Motor neuron (in vitro differentiated cells): ENCODE results near the gene OSBP2. TPM values are rescaled to one million over a fixed set of nuclear protein-coding genes. Genes with fewer than 3 reads are reported as not detected.
A peak's percentile ranks its signal among the peaks of the same experiment; 100 is the strongest.

Experiments
- ATAC-seq, 8 experiments: fragments of 200-7000 bp; cut with Tn5 transposase; replicated peaks in 6 of 8; 2 replicates each; pipeline ENCODE4 v1.8.0; 2021; ENCODE audit warnings: mild to moderate bottlenecking in 8 of 8, moderate library complexity in 8 of 8
- H3K27ac ChIP-seq, 2 donors: fragments of 250-450 bp; sonication (Bioruptor Pico); 2 replicates each; pipeline ENCODE4 v1.9.0; 2021; ENCODE audit warnings: antibody characterized with exemption in 2 of 2, mild to moderate bottlenecking in 2 of 2, moderate library complexity in 1 of 2
- H3K4me1 ChIP-seq, 2 donors: fragments of 250-450 bp; sonication (Bioruptor Pico); replicated peaks in 1 of 2; 2 replicates each; pipeline ENCODE4 v1.6.1; 2021; ENCODE audit warnings: antibody characterized with exemption in 2 of 2, mild to moderate bottlenecking in 2 of 2, moderate library complexity in 1 of 2
- H3K4me3 ChIP-seq, 5 donors: fragments of 250-450 bp; sonication (Bioruptor Pico); 2 replicates each; pipeline ENCODE4 v1.9.0; 2021; ENCODE audit warnings: antibody characterized with exemption in 5 of 5, mild to moderate bottlenecking in 5 of 5, moderate library complexity in 4 of 5
- WGBS, 10 experiments: fragments of 450-650 bp; shearing (Covaris generic); methylation state at CpG; one replicate each; pipeline ENCODE4 v1.0.0; 2022; 5-methylcytosine and 5-hydroxymethylcytosine counted together
- in situ Hi-C, 9 experiments: fragments of 400-800 bp; cut with MboI; loops; one replicate each; pipeline ENCODE4 v1.15.0; 2021; ENCODE audit warnings: low sequenced_read_pairs in 9 of 9, low pct_unique_long_range_greater_than_20kb in 2 of 9; ENCODE audit not compliant: unreplicated experiment in 9 of 9
- total RNA-seq, 8 experiments: library from RNA; unstranded; fragments of 300-600 nt; gene quantifications; 2 replicates each; pipeline versions ENCODE4 v1.2.3 to v1.2.4, GENCODE V29; 2022

OSBP2 gene
- total RNA-seq, 8 experiments from 2014 or later, result 0.63 to 16.6 (median 5.4) TPM

DNA sequence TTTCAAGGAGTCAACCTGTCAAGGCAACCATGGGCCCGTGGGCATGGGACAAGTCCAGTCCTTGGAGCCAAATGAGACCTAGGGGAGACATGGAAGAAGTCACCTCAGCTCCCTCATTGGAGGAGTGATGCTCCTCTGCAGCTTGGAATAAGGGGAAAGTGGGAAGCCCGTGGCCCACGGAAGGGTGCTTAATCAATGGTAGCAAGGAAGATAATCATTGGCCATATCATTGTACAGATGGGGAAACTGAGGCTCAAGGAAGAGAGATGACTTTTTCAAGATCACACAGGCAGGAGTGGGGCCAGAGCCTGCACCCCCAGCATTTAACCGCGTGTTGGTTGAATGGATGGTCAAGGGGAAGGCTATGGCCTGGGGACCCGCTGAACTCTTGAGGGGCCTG is 133.0 kb downstream of the OSBP2 start:
- in situ Hi-C loops, result no loop called here
- Histone ChIP-seq H3K4me3 (no peak overlapping the region), H3K27ac (no peak overlapping the region), H3K4me1 (no peaks in the 10 kb centered on the region)
- WGBS, 10 experiments, result 0 to 100% (median 63%) methylated on average over 1 to 5 of the region's 6 CpGs; no CpG with 5 or more reads in 3 of the 10 experiments
- ATAC-seq, result no peak

DNA sequence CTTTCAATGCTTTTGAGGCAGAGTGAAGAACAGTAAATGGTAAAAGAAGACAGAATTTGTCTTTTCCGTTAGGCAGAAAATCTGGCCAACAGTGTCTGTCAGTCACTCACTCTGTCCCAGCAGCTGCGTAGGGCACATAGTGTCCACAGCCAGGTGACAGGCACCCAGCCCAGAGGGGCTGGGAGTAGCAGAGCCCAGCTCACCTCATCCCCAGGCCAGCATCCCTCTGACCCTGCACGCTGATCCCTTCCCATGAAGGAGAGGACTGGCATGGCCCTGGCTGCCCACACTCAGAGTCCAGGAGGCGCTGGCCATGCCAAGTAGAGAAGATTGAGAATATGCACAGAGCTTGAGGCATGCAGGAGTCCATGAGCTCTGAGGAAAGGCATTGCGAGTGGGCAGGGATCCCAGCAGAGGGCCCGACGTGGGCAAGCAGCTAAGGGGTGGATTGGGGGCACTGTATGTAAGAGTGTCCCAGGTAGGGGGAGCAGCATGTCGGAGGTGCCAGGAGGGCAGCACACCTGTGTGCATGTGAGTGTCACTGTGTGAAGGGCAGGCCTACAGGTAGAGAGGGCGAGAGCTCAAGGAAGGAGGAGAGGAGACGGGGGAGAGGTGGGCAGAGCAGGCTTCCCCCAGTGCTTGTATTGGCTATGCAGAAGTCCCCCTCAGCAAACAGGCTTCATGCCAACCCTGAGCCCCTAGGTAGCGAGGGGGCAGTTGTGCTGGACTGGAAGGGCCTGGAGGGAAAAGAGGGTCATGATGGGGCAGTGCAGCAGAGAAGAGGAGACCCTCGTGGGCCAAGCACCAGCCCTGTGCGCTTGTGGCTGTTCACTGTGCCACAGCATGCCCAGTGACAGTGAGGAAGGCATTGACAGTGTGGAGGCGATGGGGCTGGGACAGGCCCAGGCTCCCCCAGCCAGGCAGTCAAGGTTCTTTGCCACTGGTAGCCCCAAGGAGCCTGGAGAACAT is 133.8 kb downstream of the OSBP2 start:
- H3K4me3 ChIP-seq, result no peak overlapping the region
- no peak overlapping the region for H3K27ac ChIP-seq
- 47 to 90% (median 80%) methylated on average over 2 to 4 of the region's 14 CpGs; no CpG with 5 or more reads in 5 of the 10 experiments for WGBS, 10 experiments
- ATAC-seq, result no peak
- in situ Hi-C loops, result no loop called here
- H3K4me1 ChIP-seq, result no peaks in the 10 kb centered on the region

DNA sequence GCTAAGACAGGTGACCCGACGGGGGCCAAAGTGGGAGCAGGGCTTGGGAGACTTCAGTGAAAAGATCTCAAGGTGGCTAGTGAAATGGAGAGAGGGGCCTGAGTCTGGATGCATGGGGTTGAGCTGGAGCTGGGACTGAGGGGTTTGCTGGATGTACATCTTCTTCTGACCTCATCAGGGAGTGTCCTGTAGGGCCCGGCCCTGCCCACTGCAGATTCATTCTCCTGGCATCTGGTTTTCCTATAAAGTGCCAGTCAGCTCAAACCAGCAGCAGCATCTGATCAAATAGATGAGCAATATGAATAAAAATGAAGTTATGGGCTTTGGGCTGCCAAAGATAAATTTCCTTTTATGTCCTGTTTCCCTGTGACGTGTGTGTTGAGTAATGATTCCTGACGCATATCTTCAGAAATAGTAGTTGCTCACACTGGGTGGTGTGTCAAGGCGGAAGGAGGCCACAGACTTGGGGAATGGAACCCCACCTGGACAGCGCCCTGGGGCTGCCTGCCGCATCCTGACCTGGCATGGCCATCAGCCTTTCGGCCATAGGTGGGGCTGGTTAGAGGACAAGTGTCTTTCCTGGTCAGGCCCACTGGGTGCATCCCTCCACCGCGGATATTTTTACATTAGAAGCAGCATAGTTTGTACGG is 135.4 kb downstream of the OSBP2 start:
- Histone ChIP-seq H3K4me1 (no peaks in the 10 kb centered on the region), H3K4me3 (no peak overlapping the region), H3K27ac (no peak overlapping the region)
- peak in 4 of 8 experiments; percentile 51 to 85 (median 80) for ATAC-seq
- in situ Hi-C loops, result no loop called here
- 0 to 94% (median 77%) methylated on average over 2 to 9 of the region's 12 CpGs; no CpG with 5 or more reads in 2 of the 10 experiments for WGBS, 10 experiments

DNA sequence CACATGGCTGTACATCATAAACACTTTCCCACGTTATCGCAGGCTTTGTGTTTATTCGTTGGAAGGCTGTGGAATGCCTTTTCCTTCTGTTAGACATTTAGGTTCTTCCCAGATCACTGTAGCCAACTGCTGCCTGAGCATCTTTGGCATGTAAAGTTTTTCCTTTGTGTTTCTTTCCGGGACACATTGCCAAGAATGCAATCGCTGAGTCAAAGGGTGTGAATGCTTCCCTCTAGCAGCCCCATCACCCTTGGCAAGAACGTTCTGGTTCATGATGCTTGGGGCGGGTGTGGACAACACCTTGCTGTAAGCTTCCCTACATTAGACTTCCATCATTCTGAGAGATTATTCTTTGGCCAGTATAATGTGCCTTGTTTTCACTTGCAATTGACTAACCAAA is 136.2 kb downstream of the OSBP2 start:
- Histone ChIP-seq H3K4me3 (no peak overlapping the region), H3K4me1 (no peaks in the 10 kb centered on the region), H3K27ac (no peak overlapping the region)
- WGBS, 10 experiments, result 0 to 81% (median 37%) methylated on average over 1 to 7 of the region's 7 CpGs
- in situ Hi-C loops, result no loop called here
- peak in 4 of 8 experiments; percentile 27 to 71 (median 60) for ATAC-seq

DNA sequence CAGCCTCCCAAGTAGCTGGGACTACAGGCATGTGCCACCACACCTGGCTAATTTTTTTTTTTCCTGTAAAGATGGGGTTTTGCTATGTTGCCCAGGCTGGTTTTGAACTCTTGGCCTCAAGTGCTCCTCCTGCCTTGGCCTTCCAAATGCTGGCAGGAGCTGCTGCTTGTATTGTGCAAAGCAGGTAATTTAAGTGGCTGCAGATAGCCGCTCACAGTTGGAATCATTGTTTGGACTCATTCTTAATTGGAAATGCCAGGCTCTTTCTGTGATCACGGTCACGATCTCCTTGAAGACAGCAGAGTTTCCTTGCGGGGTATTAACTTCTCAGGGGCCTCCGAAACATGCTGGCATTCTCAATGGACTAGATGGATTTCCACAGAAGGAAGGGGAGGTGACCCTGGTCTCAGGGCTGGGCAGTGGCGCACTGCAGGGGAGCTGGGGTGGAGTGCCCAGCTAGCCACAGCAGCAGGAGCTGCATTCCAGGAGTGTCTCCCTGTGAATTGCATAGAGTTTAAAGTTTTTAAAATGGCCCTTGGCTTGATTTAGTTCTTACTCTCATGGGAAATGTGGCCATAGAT is 137.8 kb downstream of the OSBP2 start:
- H3K4me3 ChIP-seq, result no peak overlapping the region
- ATAC-seq, result no peak
- no peak overlapping the region for H3K27ac ChIP-seq
- no peaks in the 10 kb centered on the region for H3K4me1 ChIP-seq
- WGBS, 10 experiments, result 83 to 93% (median 89%) methylated on average over 1 to 6 of the region's 6 CpGs; no CpG with 5 or more reads in 6 of the 10 experiments
- in situ Hi-C loops, result no loop called here

DNA sequence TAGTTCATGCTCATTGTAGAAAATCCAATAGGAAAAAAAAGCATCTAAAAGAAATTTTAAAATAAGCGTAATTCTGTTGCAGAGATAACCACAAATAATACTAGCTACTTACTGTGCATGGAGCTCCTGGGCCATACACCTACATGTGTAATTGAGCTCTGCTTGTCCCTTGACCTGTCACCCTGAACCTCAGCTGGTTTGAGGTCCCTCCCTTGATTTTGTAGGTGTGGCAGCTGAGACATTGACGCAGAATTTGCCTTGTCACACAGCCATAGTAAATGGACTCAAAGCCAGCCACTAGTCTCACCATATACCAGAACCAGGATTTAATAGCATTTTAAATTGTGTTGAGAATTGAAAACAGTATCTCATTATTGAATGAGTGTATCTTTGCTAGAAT is 138.6 kb downstream of the OSBP2 start:
- no peak for ATAC-seq
- 76 to 94% (median 80%) methylated on average over 1 to 2 of the region's 2 CpGs; no CpG with 5 or more reads in 3 of the 10 experiments for WGBS, 10 experiments
- H3K27ac ChIP-seq, result no peak overlapping the region
- no peak overlapping the region for H3K4me3 ChIP-seq
- in situ Hi-C loops, result no loop called here
- H3K4me1 ChIP-seq, result no peaks in the 10 kb centered on the region

DNA sequence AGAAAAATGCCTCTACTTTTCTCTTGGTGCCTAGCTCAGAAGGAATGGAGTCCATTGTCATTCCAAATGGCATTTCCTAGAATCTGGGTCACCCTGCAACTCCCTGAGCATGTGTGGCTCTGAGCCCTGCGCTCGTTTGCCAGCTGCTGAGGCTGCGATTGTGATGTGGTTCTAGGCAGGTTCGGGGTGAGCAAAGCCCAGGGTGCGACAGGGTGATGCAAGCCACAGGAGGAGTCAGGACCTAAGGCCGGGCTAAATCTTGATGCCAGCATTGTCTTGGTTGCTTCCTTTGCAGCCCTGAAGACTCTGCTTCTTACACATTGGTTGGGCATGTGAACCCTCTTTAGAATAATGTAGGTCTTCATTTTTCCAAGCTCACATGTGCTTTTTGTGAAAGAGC is 142.9 kb downstream of the OSBP2 start:
- ATAC-seq, result no peak
- in situ Hi-C loops, result no loop called here
- Histone ChIP-seq H3K4me1 (no peaks in the 10 kb centered on the region), H3K27ac (no peak overlapping the region), H3K4me3 (no peak overlapping the region)
- WGBS, 10 experiments, result 67 to 89% (median 72%) methylated on average over 1 to 4 of the region's 6 CpGs; no CpG with 5 or more reads in 4 of the 10 experiments

DNA sequence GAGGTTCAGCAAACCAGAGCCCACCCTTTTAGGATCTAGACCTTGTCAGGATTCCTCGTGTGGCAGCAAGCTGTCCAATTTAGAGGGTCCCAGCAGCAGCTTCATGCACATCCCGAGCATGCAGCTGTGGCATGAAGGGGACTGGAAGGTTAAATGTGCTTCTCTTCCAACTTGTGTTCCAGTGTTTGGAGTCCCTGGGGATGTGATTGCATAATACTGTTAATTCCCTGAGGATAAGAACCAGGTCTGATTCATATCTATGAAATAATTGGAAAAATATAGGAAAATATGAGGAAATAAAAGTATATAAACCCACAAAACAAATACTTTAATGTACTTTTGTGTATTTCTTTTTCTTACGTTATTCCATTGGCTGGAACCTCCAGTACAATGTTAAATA is 143.4 kb downstream of the OSBP2 start:
- Histone ChIP-seq H3K4me3 (no peak overlapping the region), H3K27ac (no peak overlapping the region), H3K4me1 (no peaks in the 10 kb centered on the region)
- ATAC-seq, result no peak
- in situ Hi-C loops, result no loop called here
- WGBS, 10 experiments, result 27 to 100% (median 83%) methylated on average over 1 to 3 of the region's 3 CpGs; no CpG with 5 or more reads in 1 of the 10 experiments

DNA sequence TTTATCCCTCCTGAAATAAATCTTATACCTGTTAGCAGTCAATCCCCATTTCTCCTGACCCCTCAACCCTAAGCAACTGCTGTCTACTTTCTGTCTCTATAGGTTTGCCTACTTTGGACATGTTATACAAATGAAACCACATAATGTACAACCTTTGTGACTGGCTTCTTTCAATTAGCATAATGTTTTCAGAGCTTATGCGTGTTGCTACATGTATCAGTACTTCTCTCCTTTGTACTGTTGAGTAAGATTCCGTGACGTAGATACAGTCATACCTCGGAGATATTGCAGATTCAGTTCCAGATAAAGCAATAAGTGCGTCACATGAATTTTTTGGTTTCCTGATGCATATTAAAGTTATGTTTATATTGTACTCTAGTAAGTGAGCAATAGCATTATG is 146.6 kb downstream of the OSBP2 start:
- in situ Hi-C loops, result no loop called here
- peak in 3 of 8 experiments; percentile 60 to 98 (median 83) for ATAC-seq
- Histone ChIP-seq H3K27ac (no peak overlapping the region), H3K4me1 (no peaks in the 10 kb centered on the region), H3K4me3 (no peak overlapping the region)
- WGBS, 10 experiments, result 30 to 100% (median 76%) methylated on average over 2 to 5 of the region's 5 CpGs; no CpG with 5 or more reads in 1 of the 10 experiments

DNA sequence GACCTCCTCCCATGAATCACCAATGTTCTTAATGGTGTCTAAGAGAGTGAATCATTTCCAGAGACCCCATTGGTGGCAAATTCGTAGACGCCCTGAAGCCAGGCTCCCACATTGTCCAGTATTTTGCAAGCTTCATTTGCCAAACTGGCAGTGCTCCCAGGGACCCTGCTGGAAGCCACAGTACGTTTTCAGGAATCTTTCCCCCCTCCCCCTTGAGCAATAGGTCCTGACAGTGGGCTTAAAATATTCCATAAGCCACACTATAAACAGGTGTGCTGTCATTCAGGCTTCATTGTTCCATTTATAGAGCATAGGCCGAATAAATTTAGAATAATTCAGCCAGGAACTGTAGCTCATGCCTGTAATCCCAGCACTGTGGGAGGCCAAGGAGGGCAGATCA is 148.6 kb downstream of the OSBP2 start:
- H3K27ac ChIP-seq, result no peak overlapping the region
- WGBS, 10 experiments, result 17 to 100% (median 82%) methylated on average over 1 to 4 of the region's 4 CpGs; no CpG with 5 or more reads in 2 of the 10 experiments
- ATAC-seq, result no peak
- H3K4me1 ChIP-seq, result no peaks in the 10 kb centered on the region
- H3K4me3 ChIP-seq, result no peak overlapping the region
- in situ Hi-C loops, result no loop called here

DNA sequence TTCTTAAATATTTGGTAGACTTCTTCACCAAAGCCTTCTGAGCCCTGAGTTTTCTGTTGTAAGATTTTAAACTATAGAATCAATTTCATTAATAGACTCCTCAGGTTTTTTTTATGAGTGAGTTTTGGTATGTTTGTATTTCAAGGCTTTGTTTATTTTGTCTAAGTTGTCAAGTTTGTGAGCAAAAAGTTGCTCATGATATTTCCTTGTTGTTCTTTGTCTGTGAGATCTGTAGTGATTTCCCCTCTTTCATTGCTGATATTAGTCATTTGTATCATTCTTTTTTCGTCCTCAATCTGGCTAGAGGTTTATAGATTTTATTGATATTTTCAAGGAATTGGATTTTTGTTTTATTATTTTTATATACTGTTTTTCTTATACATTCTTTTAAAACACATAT is 152.9 kb downstream of the OSBP2 start:
- no peak overlapping the region for H3K4me3 ChIP-seq

DNA sequence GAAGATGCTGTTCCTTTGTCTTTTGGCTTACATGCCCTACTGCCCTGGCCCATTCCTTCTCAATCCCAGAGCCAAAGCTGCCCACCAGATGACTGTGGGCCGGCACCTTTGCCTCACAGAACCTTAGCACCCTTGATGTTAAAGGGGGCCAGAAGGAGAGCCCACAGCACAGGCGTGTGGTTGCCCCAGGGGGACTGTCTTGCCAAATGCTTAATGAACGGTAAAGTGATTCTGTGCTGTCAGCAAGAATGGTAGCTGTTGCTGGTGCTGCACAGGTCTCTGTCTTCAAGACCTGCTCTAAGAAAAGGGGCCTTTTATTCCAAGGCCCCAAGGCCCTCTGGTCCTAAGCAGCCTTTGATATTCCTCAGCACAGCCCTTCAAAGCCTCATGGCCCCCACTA is 160.6 kb downstream of the OSBP2 start:
- H3K4me3 ChIP-seq, result no peak overlapping the region
- in situ Hi-C loops, result no loop called here
- no peaks in the 10 kb centered on the region for H3K4me1 ChIP-seq
- no peak overlapping the region for H3K27ac ChIP-seq
- ATAC-seq, result no peak
- WGBS, 10 experiments, result 38 to 82% (median 42%) methylated on average over 1 to 2 of the region's 3 CpGs; no CpG with 5 or more reads in 7 of the 10 experiments

More for the DNA sequence above, 152.9 kb downstream of the OSBP2 start:
- in situ Hi-C loops, result no loop called here
- ATAC-seq, result no peak
- Histone ChIP-seq H3K4me1 (no peaks in the 10 kb centered on the region), H3K27ac (no peak overlapping the region)
- WGBS, 10 experiments, result 6 to 80% (median 50%) methylated on average over 1 of the region's 1 CpG; no CpG with 5 or more reads in 1 of the 10 experiments
